ENCODE results near the gene PPARG. TPM values are rescaled to one million over a fixed set of nuclear protein-coding genes. Genes with fewer than 3 reads are reported as not detected.
"Not testable (repeated sequence)": the region's sequence is repeated elsewhere in the genome, so short reads cannot be mapped to it uniquely, and the experiment has no call there.

Gene PPARG
- total and polyA plus RNA-seq, 2 experiments from 2014 or later: 0.15 to 0.42 TPM

DNA sequence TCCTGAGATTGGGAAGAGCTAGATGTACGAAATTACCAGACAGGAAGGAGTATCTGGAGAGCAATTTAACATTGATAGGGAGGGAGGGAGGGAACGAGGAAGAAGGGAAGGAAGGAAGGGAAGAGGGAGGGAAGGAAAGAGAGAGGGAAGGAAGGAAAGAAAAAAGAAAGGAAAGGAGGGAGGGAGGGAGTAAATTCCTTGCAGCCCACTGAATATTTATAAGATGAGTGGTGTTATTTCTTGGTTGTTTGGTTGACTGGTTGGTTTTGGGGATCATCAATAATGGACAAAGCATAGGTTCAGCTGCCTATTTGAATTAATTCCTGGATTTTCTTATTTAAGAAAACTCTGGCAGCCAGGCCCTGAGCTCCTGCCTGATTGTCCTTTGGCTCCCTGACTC, 179.9 kb downstream of the PPARG start:
- Mint-ChIP-seq H3K4me3 (no peak overlapping the region), H3K27ac (no peak overlapping the region), H3K36me3 (ENCODE audit: low read depth) (no peaks in the 10 kb centered on the region), H3K9me3 (no peaks in the 10 kb centered on the region), H3K27me3 (ENCODE audit: insufficient read depth, low read depth, poor library complexity) (peaks cover 3% of the 10 kb centered on the region), H3K4me1 (peaks cover 12% of the 10 kb centered on the region)
- no peaks in the 10 kb centered on the region for H3K27me3 ChIP-seq (ENCODE audit: insufficient read depth)
- ATAC-seq (no peak), DNase-seq (ENCODE audit: low spot score) (no peak)
- no peak overlapping the region for H3K4me2 ChIP-seq
- H3K36me3 ChIP-seq (ENCODE audit: insufficient read depth): no peaks in the 10 kb centered on the region
- H2AFZ ChIP-seq: no peak overlapping the region
- H4K20me1 ChIP-seq (replicated peaks; ENCODE audit: insufficient read depth): no peaks in the 10 kb centered on the region
- H3K27ac ChIP-seq (ENCODE audit: low read depth): no peak overlapping the region
- no peaks in the 10 kb centered on the region; the same call in 1 of the 2 replicates for H3K4me1 ChIP-seq (ENCODE audit: insufficient read depth)
- no peaks in the 10 kb centered on the region for H3K9me2 ChIP-seq (ENCODE audit: insufficient read depth)
- H3K4me3 ChIP-seq: no peak overlapping the region
- H3F3A ChIP-seq (replicated peaks; ENCODE audit: low read depth): no peaks in the 10 kb centered on the region
- no peaks in the 10 kb centered on the region for H3K79me2 ChIP-seq (replicated peaks; ENCODE audit: insufficient read depth)
- no peak for TF ChIP-seq EZH2 (IDR thresholded peaks at IDR 0.05; ENCODE audit: low read depth, unreplicated experiment)
- TF ChIP-seq CREB1 (CRISPR knock-in tag; IDR thresholded peaks at IDR 0.05; ENCODE audit: low read depth): no peak
- no peak for TF ChIP-seq ETS1 (IDR thresholded peaks at IDR 0.05)
- TF ChIP-seq ZNF462 (CRISPR knock-in tag; IDR thresholded peaks at IDR 0.05): no peak

DNA sequence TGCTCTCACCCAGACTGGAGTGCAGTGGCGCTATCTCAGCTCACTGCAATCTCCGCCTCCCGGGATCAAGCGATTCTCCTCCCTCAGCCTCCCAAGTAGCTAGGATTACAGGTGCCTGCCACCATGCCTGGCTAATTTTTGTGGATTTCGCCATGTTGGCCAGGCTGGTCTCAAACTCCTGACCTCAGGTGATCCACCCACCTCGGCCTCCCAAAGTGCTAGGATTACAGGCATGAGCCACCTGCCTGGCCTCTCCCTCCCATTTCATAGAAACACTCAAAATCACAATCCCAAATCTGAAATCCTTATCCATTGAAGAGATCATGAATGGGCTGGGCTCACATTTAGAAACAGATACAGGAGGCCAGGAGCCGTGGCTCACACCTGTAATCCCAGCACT, 180.4 kb downstream of the PPARG start:
- not testable (repeated sequence) for ATAC-seq

More for the DNA sequence above, 180.4 kb downstream of the PPARG start:
- not testable (repeated sequence) for H3K4me3 ChIP-seq; H3K79me2 ChIP-seq (replicated peaks; ENCODE audit: insufficient read depth); H3K27ac Mint-ChIP-seq; H3K4me1 ChIP-seq (ENCODE audit: insufficient read depth); H3K9me2 ChIP-seq (ENCODE audit: insufficient read depth); H3K27me3 Mint-ChIP-seq (ENCODE audit: insufficient read depth, low read depth, poor library complexity); H3K27me3 ChIP-seq (ENCODE audit: insufficient read depth); DNase-seq (ENCODE audit: low spot score); H3K9me3 Mint-ChIP-seq; H2AFZ ChIP-seq; H3K4me2 ChIP-seq; H3K27ac ChIP-seq (ENCODE audit: low read depth); H3F3A ChIP-seq (replicated peaks; ENCODE audit: low read depth); H4K20me1 ChIP-seq (replicated peaks; ENCODE audit: insufficient read depth); H3K4me3 Mint-ChIP-seq; H3K36me3 ChIP-seq (ENCODE audit: insufficient read depth); H3K36me3 Mint-ChIP-seq (ENCODE audit: low read depth)
- peaks cover 12% of the 10 kb centered on the region for H3K4me1 Mint-ChIP-seq
